Psoas muscle (tissue), 8 donors: ENCODE data around the gene GLRX. TPM values are rescaled to one million over a fixed set of nuclear protein-coding genes. Genes with fewer than 3 reads are reported as not detected.

Experiments used
- ATAC-seq, 4 donors: fragments of 200-7000 bp; cut with Tn5 transposase; one replicate each; pipeline ENCODE4 v1.9.1; 2020; ENCODE audit warnings: moderate library complexity in 3 of 4, mild to moderate bottlenecking in 2 of 4
- DNase-seq, 2 donors: peaks; one replicate each; pipeline ENCODE4 v3.0.0-alpha.2; 2020
- H3K27ac ChIP-seq: fragments of 200-600 bp; one replicate; pipeline ENCODE4 v1.8.0; 2022
- H3K27me3 ChIP-seq, 3 donors: fragments of 200-600 bp in 1 of 3; one replicate each; pipeline versions ENCODE4 v1.6.1 to v1.8.0; 2013 to 2022; ENCODE audit warnings: low read length in 2 of 3, mild to moderate bottlenecking in 2 of 3, moderate library complexity in 1 of 3; ENCODE audit not compliant: insufficient read depth in 3 of 3
- H3K36me3 ChIP-seq, 2 donors: fragments of 200-600 bp in 1 of 2; one replicate each; pipeline versions ENCODE4 v1.6.1 to v1.8.0; 2013 to 2022; ENCODE audit warnings: low read depth in 1 of 2, mild to moderate bottlenecking in 1 of 2, moderate library complexity in 1 of 2; ENCODE audit not compliant: insufficient read depth in 1 of 2
- H3K4me1 ChIP-seq: fragments of 200-600 bp; one replicate; pipeline ENCODE4 v1.8.0; 2022
- H3K4me3 ChIP-seq: fragments of 200-600 bp; one replicate; pipeline ENCODE4 v1.8.0; 2022; ENCODE audit warnings: mild to moderate bottlenecking
- H3K9me3 ChIP-seq: fragments of 200-600 bp; one replicate; pipeline ENCODE4 v1.8.0; 2022
- WGBS, 3 donors: extraction: QIAGEN DNeasy Blood & Tissue Kit; methylation state at CpG; one replicate each; pipeline versions ENCODE4 v1.1.6 to v1.1.7; 2013; 5-methylcytosine and 5-hydroxymethylcytosine counted together
- intact Hi-C, 2 donors: fragments of 100-400 bp; cut with DNase I; formaldehyde crosslinking; loops; one replicate each; pipeline versions ENCODE4 v1.11.0 to v1.14.2; 2022
- polyA plus RNA-seq, 3 donors: library from polyadenylated mRNA; stranded (reverse); fragments of 200-250 nt; gene quantifications; one replicate each; pipeline ENCODE4 v1.2.3, GENCODE V29; 2013
- total RNA-seq, 4 donors: library from RNA; stranded (reverse); fragmentation: NEBNext Ultra II Directional in 2 of 4; extraction: Animal tissue kit (Norgen Biotek cat#: 25700) in 2 of 4; gene quantifications; one replicate each; pipeline versions ENCODE4 v1.2.1 to v1.2.4, GENCODE V29; 2021 to 2023
- TF ChIP-seq, protein P1 (sequence below): fragments of 200-600 bp; IDR thresholded peaks from one replicate; pipeline ENCODE4 v1.8.0; 2022; ENCODE audit warnings: antibody characterized with exemption
- donor health status: healthy with polysubstance abuse.
- donor health status: DM: no; HTN: no; CAD: no; lungs with moderate emphysema.
- donor health status: Bipolar disorder and iron deficiency.
- donor health status: healthy.
- donor health status: DM: yes; HTN: yes; CAD: no.
- donor health status: DM: no; HTN: no; CAD: no.
- donor health status: DM: no; HTN: no; CAD: no.
- donor health status: DM: yes; HTN: yes; CAD: no.

Gene GLRX
- total and polyA plus RNA-seq, 7 donors: 131 to 3,024 (median 888) TPM

DNA sequence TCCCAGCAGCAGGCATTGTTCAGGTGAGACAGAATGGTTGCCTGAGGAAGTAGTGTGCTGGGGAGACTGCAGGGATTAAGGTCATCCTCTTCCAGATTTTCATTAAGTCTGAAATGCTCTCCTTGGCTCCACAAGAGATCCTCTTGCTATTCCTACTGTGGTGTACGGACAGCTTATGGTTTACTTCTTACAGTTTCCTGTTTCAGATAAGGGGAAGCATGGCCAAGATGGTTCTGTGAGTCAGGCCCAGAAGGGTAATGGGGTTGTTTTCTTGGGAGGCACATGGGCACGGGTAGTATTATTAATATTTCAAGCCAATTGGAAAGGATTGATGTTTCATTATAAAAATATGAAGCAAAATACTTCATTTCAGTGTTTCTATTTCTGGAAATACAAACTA lies 42.9 kb downstream of the GLRX start:
- TF ChIP-seq, protein P1, sequence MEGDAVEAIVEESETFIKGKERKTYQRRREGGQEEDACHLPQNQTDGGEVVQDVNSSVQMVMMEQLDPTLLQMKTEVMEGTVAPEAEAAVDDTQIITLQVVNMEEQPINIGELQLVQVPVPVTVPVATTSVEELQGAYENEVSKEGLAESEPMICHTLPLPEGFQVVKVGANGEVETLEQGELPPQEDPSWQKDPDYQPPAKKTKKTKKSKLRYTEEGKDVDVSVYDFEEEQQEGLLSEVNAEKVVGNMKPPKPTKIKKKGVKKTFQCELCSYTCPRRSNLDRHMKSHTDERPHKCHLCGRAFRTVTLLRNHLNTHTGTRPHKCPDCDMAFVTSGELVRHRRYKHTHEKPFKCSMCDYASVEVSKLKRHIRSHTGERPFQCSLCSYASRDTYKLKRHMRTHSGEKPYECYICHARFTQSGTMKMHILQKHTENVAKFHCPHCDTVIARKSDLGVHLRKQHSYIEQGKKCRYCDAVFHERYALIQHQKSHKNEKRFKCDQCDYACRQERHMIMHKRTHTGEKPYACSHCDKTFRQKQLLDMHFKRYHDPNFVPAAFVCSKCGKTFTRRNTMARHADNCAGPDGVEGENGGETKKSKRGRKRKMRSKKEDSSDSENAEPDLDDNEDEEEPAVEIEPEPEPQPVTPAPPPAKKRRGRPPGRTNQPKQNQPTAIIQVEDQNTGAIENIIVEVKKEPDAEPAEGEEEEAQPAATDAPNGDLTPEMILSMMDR: no peak
- WGBS, 3 donors: 18 to 54% (median 27%) methylated on average over 2 of the region's 2 CpGs

DNA sequence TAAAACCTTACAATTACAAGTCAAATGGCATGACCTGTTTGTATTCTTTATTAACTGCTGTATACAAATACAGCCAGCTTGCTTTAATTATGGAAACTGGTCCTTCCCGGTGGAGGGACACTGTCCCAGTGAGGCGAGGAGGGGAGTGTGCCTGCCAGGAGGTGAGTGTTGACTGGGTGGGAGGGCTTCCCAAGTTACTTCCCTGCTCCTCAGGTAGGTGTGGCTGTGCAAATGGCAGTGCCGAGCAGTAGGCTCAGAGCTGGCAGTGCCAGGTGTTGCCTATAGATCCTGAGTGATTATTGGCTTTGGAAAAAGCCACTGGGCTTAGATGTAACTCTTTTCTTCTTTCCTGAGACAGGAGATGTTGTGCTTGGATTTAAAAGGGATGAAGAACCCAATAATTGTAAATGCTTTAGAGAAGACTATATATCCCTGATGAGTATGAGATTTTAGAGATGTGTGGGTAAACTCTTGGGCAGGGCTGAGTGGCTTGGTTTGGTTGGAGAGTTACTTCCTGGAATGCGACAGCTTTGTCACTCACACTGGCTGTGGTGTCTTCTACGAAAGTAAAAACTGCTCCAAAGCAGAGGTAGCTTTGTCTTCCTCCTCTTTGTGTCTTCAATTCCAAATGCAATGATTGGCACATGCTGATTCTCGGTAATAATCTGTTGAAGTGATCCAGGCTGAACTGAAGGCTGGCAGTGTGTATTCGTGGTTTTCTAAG lies 43.7 kb downstream of the GLRX start:
- H3K9me3 ChIP-seq: no peaks in the 10 kb centered on the region
- H3K36me3 ChIP-seq: peaks cover 0 to 12% of the 10 kb centered on the region in 2 donors
- DNase-seq (no peak), ATAC-seq (no peak)
- intact Hi-C loops: no loop called here
- TF ChIP-seq, protein P1: no peak
- H3K27ac ChIP-seq: peak overlapping the region; percentile 73
- peaks cover 54% of the 10 kb centered on the region for H3K4me1 ChIP-seq
- no peak overlapping the region for H3K4me3 ChIP-seq
- no peaks in the 10 kb centered on the region for H3K27me3 ChIP-seq
- 60 to 78% (median 68%) methylated on average over 7 of the region's 7 CpGs for WGBS, 3 donors

More for the DNA sequence above, 42.9 kb downstream of the GLRX start:
- intact Hi-C loops: loop anchor here (2.0 to 5.0 kb wide), 4 partner anchors 67 to 557 kb away; partner anchors contain the start of gene RFESD (in 1 of the 2)
- Histone ChIP-seq H3K4me1 (peaks cover 51% of the 10 kb centered on the region), H3K4me3 (no peak overlapping the region), H3K27ac (peak overlapping the region; percentile 73), H3K9me3 (no peaks in the 10 kb centered on the region), H3K36me3 (peaks cover 0 to 12% of the 10 kb centered on the region in 2 donors), H3K27me3 (no peaks in the 10 kb centered on the region)
- no peak for DNase-seq
- peak in 2 of 4 donors; percentile 20 to 39 for ATAC-seq

DNA sequence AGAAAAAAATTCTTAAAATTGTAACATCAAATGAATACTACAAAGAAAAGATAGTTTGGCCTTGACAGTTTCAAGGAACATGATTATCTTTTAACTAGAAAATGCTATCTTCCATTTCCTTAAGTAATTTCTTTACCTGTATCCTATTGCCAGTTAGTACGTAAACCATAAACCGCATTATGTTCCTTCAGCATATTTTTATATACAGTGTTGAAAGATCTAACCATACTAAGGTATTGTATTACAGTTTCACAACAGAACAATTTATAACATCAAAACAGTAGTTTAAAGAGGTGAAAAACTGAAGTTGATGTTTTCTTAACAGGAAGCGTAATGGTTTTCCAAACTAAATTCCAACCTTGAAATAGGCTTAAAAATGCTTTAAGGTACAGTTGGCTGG lies 45.1 kb downstream of the GLRX start:
- H3K27ac ChIP-seq: peak overlapping the region; percentile 64
- WGBS, 3 donors: 49 to 72% (median 67%) methylated on average over 3 of the region's 3 CpGs
- intact Hi-C loops: no loop called here

DNA sequence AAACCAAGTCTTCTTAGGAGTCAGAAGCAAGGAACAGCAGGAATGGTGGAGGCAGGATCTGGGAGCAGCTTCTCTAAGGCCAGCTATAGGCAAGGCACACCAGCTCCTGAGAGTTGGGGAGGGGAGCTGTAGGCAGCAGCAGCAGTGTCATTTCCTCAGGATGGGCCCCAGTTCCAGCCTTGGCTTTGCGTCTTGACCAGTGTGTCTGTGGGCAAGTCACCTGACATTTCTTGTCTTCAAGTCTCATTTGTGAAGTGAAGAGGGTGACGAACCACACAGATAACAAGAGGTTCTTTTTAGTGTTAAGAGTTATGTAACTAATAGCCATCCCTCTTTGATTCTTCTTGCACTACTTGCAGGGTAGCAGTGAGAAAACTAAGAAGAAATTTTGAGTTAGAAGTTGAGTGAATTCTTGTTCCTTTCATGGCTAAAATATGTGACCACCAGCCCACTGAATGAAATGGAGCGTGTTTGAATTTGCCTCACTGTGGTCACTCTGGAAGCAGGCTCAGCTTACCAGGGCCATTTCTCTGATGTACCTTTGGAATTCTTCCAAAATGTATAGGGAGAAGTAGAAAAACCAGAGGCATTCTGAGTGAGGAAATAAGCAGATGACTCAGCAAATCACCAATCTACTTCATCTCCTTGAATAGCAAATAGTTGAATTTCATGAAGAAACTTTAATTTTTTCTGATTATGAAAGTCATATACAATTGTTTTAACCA lies 49.0 kb downstream of the GLRX start:
- Histone ChIP-seq H3K4me1 (peaks cover 41% of the 10 kb centered on the region), H3K27ac (no peak overlapping the region), H3K9me3 (no peaks in the 10 kb centered on the region), H3K36me3 (peaks cover 0 to 33% of the 10 kb centered on the region in 2 donors), H3K4me3 (no peak overlapping the region), H3K27me3 (no peaks in the 10 kb centered on the region)
- intact Hi-C loops: no loop called here
- no peak for DNase-seq
- WGBS, 3 donors: 81 to 85% (median 84%) methylated on average over 3 of the region's 3 CpGs
- ATAC-seq: no peak
- TF ChIP-seq, protein P1: no peak

More for the DNA sequence above, 45.1 kb downstream of the GLRX start:
- ATAC-seq: peak in 1 of 4 donors; percentile 33
- H3K4me3 ChIP-seq: no peak overlapping the region
- H3K4me1 ChIP-seq: peaks cover 53% of the 10 kb centered on the region
- H3K27me3 ChIP-seq: no peaks in the 10 kb centered on the region
- no peaks in the 10 kb centered on the region for H3K9me3 ChIP-seq
- peaks cover 0 to 13% of the 10 kb centered on the region in 2 donors for H3K36me3 ChIP-seq
- TF ChIP-seq, protein P1: no peak
- no peak for DNase-seq
